Measurements from ENCODE around the gene ALOX12B.

ALOX12B gene

DNA sequence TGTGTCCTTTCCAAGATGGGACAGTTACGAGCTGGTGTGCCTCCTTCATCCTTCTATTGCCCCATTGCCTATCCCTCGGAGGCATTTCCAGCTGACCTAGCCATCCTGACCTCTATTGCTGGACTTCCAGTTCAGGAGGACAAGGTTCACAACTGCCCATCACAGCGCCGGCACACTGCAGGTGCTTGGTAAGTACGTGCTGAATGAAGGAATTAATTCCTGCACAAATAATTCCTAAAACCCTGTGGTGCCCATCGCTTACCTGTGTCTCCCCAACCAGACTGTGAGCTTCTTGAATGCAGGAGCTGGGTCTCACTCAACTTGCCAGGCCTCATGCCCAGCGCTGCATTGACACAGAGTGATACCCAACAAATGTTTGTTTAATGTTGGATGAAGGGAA is 35.7 kb downstream of the ALOX12B start:
- H2BK15ac ChIP-seq (replicated peaks; ENCODE audit: low read depth): no peak overlapping the region

DNA sequence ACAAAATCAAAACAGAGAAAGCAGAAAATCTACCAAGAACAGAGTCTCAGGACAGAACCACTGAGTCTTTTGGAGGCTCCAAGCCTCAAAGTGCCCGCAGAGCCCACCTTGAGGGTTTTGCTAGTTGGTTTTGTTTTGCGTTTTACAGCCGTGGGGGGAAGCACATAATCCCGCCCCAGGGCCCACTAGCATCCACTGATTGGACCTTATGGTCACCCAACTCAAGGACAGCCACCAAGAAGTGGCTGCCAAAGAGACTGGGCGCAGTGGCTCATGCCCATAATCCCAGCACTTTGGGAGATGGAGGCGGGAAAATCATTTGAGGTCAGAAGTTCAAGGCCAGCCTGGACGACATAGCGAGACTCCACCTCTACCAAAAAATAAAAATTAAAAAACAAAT is 38.8 kb downstream of the ALOX12B start:
- no peak for DNase-seq

More for the DNA sequence above, 35.7 kb downstream of the ALOX12B start:
- H3K36me3 ChIP-seq (ENCODE audit: control insufficient read depth, insufficient read depth, low read length): no peaks in the 10 kb centered on the region
- no peaks in the 10 kb centered on the region for H3K27me3 ChIP-seq (ENCODE audit: insufficient read depth, low read length, poor library complexity)
- no peak overlapping the region for H2AK5ac ChIP-seq (ENCODE audit: low read length)
- no peak overlapping the region for H3K4ac ChIP-seq (ENCODE audit: low read depth, low read length)
- no peak overlapping the region for H3K9ac ChIP-seq (ENCODE audit: low read length)
- H4K8ac ChIP-seq (ENCODE audit: low read depth, low read length): no peak overlapping the region
- no peak overlapping the region for H3K23ac ChIP-seq (ENCODE audit: low read length)
- no peak overlapping the region for H3K18ac ChIP-seq (ENCODE audit: low read length)
- no peak overlapping the region for H3K4me3 ChIP-seq (ENCODE audit: low read length)
- no peak overlapping the region for H2BK120ac ChIP-seq (ENCODE audit: low read depth, low read length)
- no peaks in the 10 kb centered on the region for H3K79me1 ChIP-seq (ENCODE audit: low read length)
- WGBS (ENCODE audit: extremely low coverage, insufficient coverage, low lambda C conversion rate): no CpG with 5 or more reads among the region's 7 CpGs
- H3K56ac ChIP-seq (ENCODE audit: low read length): no peak overlapping the region
- DNase-seq: no peak
- no peaks in the 10 kb centered on the region for H3K4me1 ChIP-seq (ENCODE audit: control insufficient read depth, low read depth, low read length)
- H3K4me2 ChIP-seq (ENCODE audit: low read length): no peak overlapping the region
- H2BK5ac ChIP-seq (ENCODE audit: low read length): no peak overlapping the region
- H3K27ac ChIP-seq (ENCODE audit: low read depth, low read length): no peak overlapping the region
- no peak overlapping the region for H4K5ac ChIP-seq (ENCODE audit: low read length)
- H3K79me2 ChIP-seq (ENCODE audit: control insufficient read depth, insufficient read depth, low read length): no peaks in the 10 kb centered on the region

DNA sequence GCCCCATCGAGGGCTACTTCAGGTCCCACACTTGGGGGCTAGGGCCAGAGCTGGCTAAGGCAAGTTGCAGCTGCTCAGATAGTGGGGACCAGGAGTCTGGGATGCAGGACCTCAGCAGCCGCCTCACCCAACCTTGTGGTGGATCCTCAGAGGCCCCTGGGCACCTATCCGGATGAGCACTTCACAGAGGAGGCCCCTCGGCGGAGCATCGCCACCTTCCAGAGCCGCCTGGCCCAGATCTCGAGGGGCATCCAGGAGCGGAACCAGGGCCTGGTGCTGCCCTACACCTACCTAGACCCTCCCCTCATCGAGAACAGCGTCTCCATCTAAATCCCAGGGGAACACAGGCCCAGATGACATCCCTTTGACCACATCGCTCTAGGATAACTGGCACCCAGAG is 39.3 kb downstream of the ALOX12B start:
- H2AK5ac ChIP-seq (ENCODE audit: low read length): no peak overlapping the region
- no CpG with 5 or more reads among the region's 12 CpGs for WGBS (ENCODE audit: extremely low coverage, insufficient coverage, low lambda C conversion rate)
- no peaks in the 10 kb centered on the region for H3K79me1 ChIP-seq (ENCODE audit: low read length)
- H2BK15ac ChIP-seq (replicated peaks; ENCODE audit: low read depth): no peak overlapping the region
- H3K79me2 ChIP-seq (ENCODE audit: control insufficient read depth, insufficient read depth, low read length): no peaks in the 10 kb centered on the region
- H3K4ac ChIP-seq (ENCODE audit: low read depth, low read length): no peak overlapping the region
- H4K5ac ChIP-seq (ENCODE audit: low read length): no peak overlapping the region
- no peak overlapping the region for H3K27ac ChIP-seq (ENCODE audit: low read depth, low read length)
- H4K8ac ChIP-seq (ENCODE audit: low read depth, low read length): no peak overlapping the region
- H3K23ac ChIP-seq (ENCODE audit: low read length): no peak overlapping the region
- H3K4me2 ChIP-seq (ENCODE audit: low read length): no peak overlapping the region
- no peaks in the 10 kb centered on the region for H3K4me1 ChIP-seq (ENCODE audit: control insufficient read depth, low read depth, low read length)
- H3K36me3 ChIP-seq (ENCODE audit: control insufficient read depth, insufficient read depth, low read length): no peaks in the 10 kb centered on the region
- no peak overlapping the region for H3K4me3 ChIP-seq (ENCODE audit: low read length)
- no peak overlapping the region for H3K9ac ChIP-seq (ENCODE audit: low read length)
- H3K18ac ChIP-seq (ENCODE audit: low read length): no peak overlapping the region
- no peaks in the 10 kb centered on the region for H3K27me3 ChIP-seq (ENCODE audit: insufficient read depth, low read length, poor library complexity)
- H2BK5ac ChIP-seq (ENCODE audit: low read length): no peak overlapping the region
- no peak overlapping the region for H2BK120ac ChIP-seq (ENCODE audit: low read depth, low read length)
- H3K56ac ChIP-seq (ENCODE audit: low read length): no peak overlapping the region
- DNase-seq: no peak

More for the DNA sequence above, 38.8 kb downstream of the ALOX12B start:
- Histone ChIP-seq H3K27me3 (ENCODE audit: insufficient read depth, low read length, poor library complexity) (no peaks in the 10 kb centered on the region), H4K8ac (ENCODE audit: low read depth, low read length) (no peak overlapping the region), H3K36me3 (ENCODE audit: control insufficient read depth, insufficient read depth, low read length) (no peaks in the 10 kb centered on the region), H2BK5ac (ENCODE audit: low read length) (no peak overlapping the region), H3K4me1 (ENCODE audit: control insufficient read depth, low read depth, low read length) (no peaks in the 10 kb centered on the region), H2AK5ac (ENCODE audit: low read length) (no peak overlapping the region), H3K79me1 (ENCODE audit: low read length) (no peaks in the 10 kb centered on the region), H3K18ac (ENCODE audit: low read length) (no peak overlapping the region), H2BK15ac (replicated peaks; ENCODE audit: low read depth) (no peak overlapping the region), H4K5ac (ENCODE audit: low read length) (no peak overlapping the region), H3K9ac (ENCODE audit: low read length) (no peak overlapping the region), H3K4ac (ENCODE audit: low read depth, low read length) (no peak overlapping the region), H3K4me3 (ENCODE audit: low read length) (no peak overlapping the region), H3K4me2 (ENCODE audit: low read length) (no peak overlapping the region), H3K56ac (ENCODE audit: low read length) (no peak overlapping the region), H3K79me2 (ENCODE audit: control insufficient read depth, insufficient read depth, low read length) (no peaks in the 10 kb centered on the region), H2BK120ac (ENCODE audit: low read depth, low read length) (no peak overlapping the region), H3K27ac (ENCODE audit: low read depth, low read length) (no peak overlapping the region), H3K23ac (ENCODE audit: low read length) (no peak overlapping the region)
- WGBS (ENCODE audit: extremely low coverage, insufficient coverage, low lambda C conversion rate): no CpG with 5 or more reads among the region's 8 CpGs

DNA sequence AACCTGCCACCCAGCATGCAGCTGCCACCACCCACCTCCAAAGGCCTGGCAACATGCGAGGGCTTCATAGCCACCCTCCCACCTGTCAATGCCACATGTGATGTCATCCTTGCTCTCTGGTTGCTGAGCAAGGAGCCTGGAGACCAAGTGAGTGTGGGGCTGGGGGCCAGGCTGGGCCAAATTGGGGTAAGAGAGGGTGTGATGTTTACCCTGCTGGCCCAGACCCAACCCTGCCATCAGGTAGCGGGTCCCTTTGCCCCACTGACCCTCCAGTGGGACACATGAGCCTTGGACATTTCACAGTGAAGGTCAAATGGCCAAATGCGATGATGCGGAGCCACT is 39.8 kb downstream of the ALOX12B start:
- H4K8ac ChIP-seq (ENCODE audit: low read depth, low read length): no peak overlapping the region
- no peak overlapping the region for H3K4ac ChIP-seq (ENCODE audit: low read depth, low read length)
- H3K4me3 ChIP-seq (ENCODE audit: low read length): no peak overlapping the region
- H3K9ac ChIP-seq (ENCODE audit: low read length): no peak overlapping the region
- no peak overlapping the region for H4K5ac ChIP-seq (ENCODE audit: low read length)
- H2BK5ac ChIP-seq (ENCODE audit: low read length): no peak overlapping the region
- no peak overlapping the region for H3K18ac ChIP-seq (ENCODE audit: low read length)
- H3K23ac ChIP-seq (ENCODE audit: low read length): no peak overlapping the region
- no peaks in the 10 kb centered on the region for H3K36me3 ChIP-seq (ENCODE audit: control insufficient read depth, insufficient read depth, low read length)
- no peak overlapping the region for H2BK120ac ChIP-seq (ENCODE audit: low read depth, low read length)
- H3K27ac ChIP-seq (ENCODE audit: low read depth, low read length): no peak overlapping the region
- H3K4me2 ChIP-seq (ENCODE audit: low read length): no peak overlapping the region
- no CpG with 5 or more reads among the region's 4 CpGs for WGBS (ENCODE audit: extremely low coverage, insufficient coverage, low lambda C conversion rate)
- no peak overlapping the region for H3K56ac ChIP-seq (ENCODE audit: low read length)
- H3K27me3 ChIP-seq (ENCODE audit: insufficient read depth, low read length, poor library complexity): no peaks in the 10 kb centered on the region
- no peak for DNase-seq
- no peak overlapping the region for H2AK5ac ChIP-seq (ENCODE audit: low read length)
- no peak overlapping the region for H2BK15ac ChIP-seq (replicated peaks; ENCODE audit: low read depth)
- H3K4me1 ChIP-seq (ENCODE audit: control insufficient read depth, low read depth, low read length): no peaks in the 10 kb centered on the region
- no peaks in the 10 kb centered on the region for H3K79me1 ChIP-seq (ENCODE audit: low read length)
- H3K79me2 ChIP-seq (ENCODE audit: control insufficient read depth, insufficient read depth, low read length): no peaks in the 10 kb centered on the region

DNA sequence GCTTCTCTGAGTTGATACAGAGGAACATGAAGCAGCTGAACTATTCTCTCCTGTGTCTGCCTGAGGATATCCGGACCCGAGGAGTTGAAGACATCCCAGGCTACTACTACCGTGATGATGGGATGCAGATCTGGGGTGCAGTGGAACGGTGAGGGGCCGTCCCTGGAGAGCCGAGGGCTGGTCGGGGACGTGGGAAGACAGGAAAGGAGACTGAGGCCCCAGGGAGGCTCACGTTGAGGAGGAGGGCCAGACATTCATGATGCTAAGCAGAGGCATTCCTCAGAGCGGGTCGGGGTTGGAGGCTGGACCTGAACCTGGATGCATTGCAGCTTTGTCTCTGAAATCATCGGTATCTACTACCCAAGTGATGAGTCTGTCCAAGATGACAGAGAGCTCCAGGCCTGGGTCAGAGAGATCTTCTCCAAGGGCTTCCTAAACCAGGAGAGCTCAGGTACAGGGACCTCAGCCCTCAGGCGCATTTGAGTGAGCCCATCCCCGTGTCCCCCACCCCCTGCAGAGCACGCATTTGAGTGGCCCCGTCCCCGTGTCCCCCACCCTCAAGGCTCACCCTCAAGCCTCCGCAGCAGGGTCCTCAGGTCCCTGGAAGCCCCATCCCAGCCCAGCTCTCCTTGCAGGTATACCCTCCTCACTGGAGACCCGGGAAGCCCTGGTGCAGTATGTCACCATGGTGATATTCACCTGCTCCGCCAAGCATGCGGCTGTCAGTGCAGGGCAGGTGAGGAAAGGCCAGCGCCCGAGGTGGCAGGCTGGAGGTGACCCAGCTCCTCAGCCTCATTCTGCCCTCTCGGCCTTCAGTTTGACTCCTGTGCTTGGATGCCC is 40.4 kb downstream of the ALOX12B start:
- no peak overlapping the region for H3K4me3 ChIP-seq (ENCODE audit: low read length)
- no peaks in the 10 kb centered on the region for H3K79me2 ChIP-seq (ENCODE audit: control insufficient read depth, insufficient read depth, low read length)
- H2BK5ac ChIP-seq (ENCODE audit: low read length): no peak overlapping the region
- no peak overlapping the region for H3K18ac ChIP-seq (ENCODE audit: low read length)
- H3K9ac ChIP-seq (ENCODE audit: low read length): no peak overlapping the region
- no peaks in the 10 kb centered on the region for H3K27me3 ChIP-seq (ENCODE audit: insufficient read depth, low read length, poor library complexity)
- H3K27ac ChIP-seq (ENCODE audit: low read depth, low read length): no peak overlapping the region
- no peaks in the 10 kb centered on the region for H3K79me1 ChIP-seq (ENCODE audit: low read length)
- H3K4me2 ChIP-seq (ENCODE audit: low read length): no peak overlapping the region
- H2BK120ac ChIP-seq (ENCODE audit: low read depth, low read length): no peak overlapping the region
- H3K4me1 ChIP-seq (ENCODE audit: control insufficient read depth, low read depth, low read length): no peaks in the 10 kb centered on the region
- no peak overlapping the region for H2AK5ac ChIP-seq (ENCODE audit: low read length)
- H3K23ac ChIP-seq (ENCODE audit: low read length): no peak overlapping the region
- no peak overlapping the region for H3K56ac ChIP-seq (ENCODE audit: low read length)
- H4K5ac ChIP-seq (ENCODE audit: low read length): no peak overlapping the region
- no peak overlapping the region for H2BK15ac ChIP-seq (replicated peaks; ENCODE audit: low read depth)
- H3K36me3 ChIP-seq (ENCODE audit: control insufficient read depth, insufficient read depth, low read length): no peaks in the 10 kb centered on the region
- H3K4ac ChIP-seq (ENCODE audit: low read depth, low read length): no peak overlapping the region
- no CpG with 5 or more reads among the region's 24 CpGs for WGBS (ENCODE audit: extremely low coverage, insufficient coverage, low lambda C conversion rate)
- no peak for DNase-seq
- H4K8ac ChIP-seq (ENCODE audit: low read depth, low read length): no peak overlapping the region

Data from mesendoderm (in vitro differentiated cells).